AG04449 (cell line): ENCODE measurements around the gene FBXL16.

ENCODE experiments used
- CTCF ChIA-PET: fragments of 350-600 bp; formaldehyde crosslinking; extraction: SDS; loops from one replicate; lab custom pipeline; 2021; ENCODE audit warnings: antibody characterized with exemption; lab: Yijun Ruan, JAX
- POLR2A ChIA-PET: fragments of 400-600, 350-600 bp; formaldehyde crosslinking; extraction: SDS; loops from one replicate; lab custom pipeline; 2020; ENCODE audit warnings: antibody characterized with exemption, inconsistent platforms; lab: Yijun Ruan, JAX
- DNase-seq: peaks from one replicate; pipeline ENCODE4 v3.0.0-alpha.2; 2010; ENCODE audit warnings: low read depth, low spot score
- H3K4me3 ChIP-seq: 2 replicates; pipeline ENCODE4 v1.5.1; 2011; ENCODE audit warnings: low read depth, mild to moderate bottlenecking, control low read depth, low read length
- CTCF ChIP-seq: IDR thresholded peaks from one replicate; pipeline ENCODE4 v1.5.1; 2011; ENCODE audit warnings: mild to moderate bottlenecking, moderate library complexity, low read length, control low read depth, inconsistent platforms; ENCODE audit not compliant: insufficient read depth; ENCODE audit errors: missing control alignments

The FBXL16 gene

GRCh38 chr16:708959-709358 lies 3.4 kb upstream of the FBXL16 start:
- H3K4me3 ChIP-seq: no peak overlapping the region
- ChIA-PET CTCF (interaction anchor here (1.3 to 10.1 kb wide), 4 partner anchors 11 to 347 kb away, joined by 3 to 210 read pairs (median 47); partner anchors contain the start of genes CHTF18, RHOT2 and RPUSD1), POLR2A (no interaction called here)
- DNase-seq: no peak
- TF ChIP-seq CTCF: no peak

GRCh38 chr16:708019-708418 lies 2.4 kb upstream of the FBXL16 start:
- no peak for DNase-seq
- TF ChIP-seq CTCF: no peak
- CTCF ChIA-PET: interaction anchor here (1.2 to 10.1 kb wide), 4 partner anchors 8 to 395 kb away, joined by 3 to 210 read pairs (median 6); partner anchors contain the start of genes CHTF18 and RPUSD1
- H3K4me3 ChIP-seq: no peak overlapping the region
- POLR2A ChIA-PET: interaction anchor here (1.2 kb wide), 1 partner anchor 18 kb away, joined by 3 read pairs; the partner anchor contains the start of gene WDR24

GRCh38 chr16:707062-707538 lies 1.5 kb upstream of the FBXL16 start:
- CTCF ChIA-PET: interaction anchor here (1.0 to 2.0 kb wide), 5 partner anchors 9 to 396 kb away, joined by 3 to 9 read pairs (median 3); no protein-coding TSS in a partner anchor
- no peak for TF ChIP-seq CTCF
- H3K4me3 ChIP-seq: no peak overlapping the region
- no peak for DNase-seq
- POLR2A ChIA-PET: interaction anchor here (1.2 kb wide), 1 partner anchor 17 kb away, joined by 3 read pairs; the partner anchor contains the start of gene WDR24

- POLR2A ChIA-PET: interaction anchor here (1.2 kb wide), 1 partner anchor 16 kb away, joined by 3 read pairs; the partner anchor contains the start of gene WDR24
- H3K4me3 ChIP-seq: no peak overlapping the region
- CTCF ChIA-PET: interaction anchor here (1.0 to 2.0 kb wide), 4 partner anchors 9 to 397 kb away, joined by 3 to 9 read pairs (median 4); no protein-coding TSS in a partner anchor
- no peak for TF ChIP-seq CTCF
- no peak for DNase-seq
These were observed 824 bp upstream of the FBXL16 start for GRCh38 chr16:706189-707061.

- CTCF ChIA-PET: interaction anchor here (1.0 to 6.6 kb wide), 2 partner anchors 7 to 36 kb away, joined by 3 to 53 read pairs; partner anchors contain the start of gene CIAO3
- POLR2A ChIA-PET: no interaction called here
- no peak for TF ChIP-seq CTCF
- H3K4me3 ChIP-seq: no peak overlapping the region
- DNase-seq: no peak
These were observed 835 bp downstream of the FBXL16 start for GRCh38 chr16:704552-705380.
